Jurkat, Clone E6-1 (cell line): ENCODE data around the gene MAP3K6.
"Not testable (repeated sequence)": the region's sequence is repeated elsewhere in the genome, so short reads cannot be mapped to it uniquely, and the experiment has no call there.

Experiments used
- DNase-seq: peaks from one replicate; pipeline ENCODE4 v3.0.0-alpha.2; 2011; ENCODE audit warnings: low read depth, low spot score
- H3K4me3 ChIP-seq: 2 replicates; pipeline ENCODE4 v1.5.1; 2011; ENCODE audit warnings: mild to moderate bottlenecking, low read length, control low read depth, moderate library complexity

The MAP3K6 gene

GRCh38 chr1:27399251-27400025 lies 32.7 kb upstream of the MAP3K6 start:
- DNase-seq = no peak
- H3K4me3 ChIP-seq = no peak overlapping the region

DNA sequence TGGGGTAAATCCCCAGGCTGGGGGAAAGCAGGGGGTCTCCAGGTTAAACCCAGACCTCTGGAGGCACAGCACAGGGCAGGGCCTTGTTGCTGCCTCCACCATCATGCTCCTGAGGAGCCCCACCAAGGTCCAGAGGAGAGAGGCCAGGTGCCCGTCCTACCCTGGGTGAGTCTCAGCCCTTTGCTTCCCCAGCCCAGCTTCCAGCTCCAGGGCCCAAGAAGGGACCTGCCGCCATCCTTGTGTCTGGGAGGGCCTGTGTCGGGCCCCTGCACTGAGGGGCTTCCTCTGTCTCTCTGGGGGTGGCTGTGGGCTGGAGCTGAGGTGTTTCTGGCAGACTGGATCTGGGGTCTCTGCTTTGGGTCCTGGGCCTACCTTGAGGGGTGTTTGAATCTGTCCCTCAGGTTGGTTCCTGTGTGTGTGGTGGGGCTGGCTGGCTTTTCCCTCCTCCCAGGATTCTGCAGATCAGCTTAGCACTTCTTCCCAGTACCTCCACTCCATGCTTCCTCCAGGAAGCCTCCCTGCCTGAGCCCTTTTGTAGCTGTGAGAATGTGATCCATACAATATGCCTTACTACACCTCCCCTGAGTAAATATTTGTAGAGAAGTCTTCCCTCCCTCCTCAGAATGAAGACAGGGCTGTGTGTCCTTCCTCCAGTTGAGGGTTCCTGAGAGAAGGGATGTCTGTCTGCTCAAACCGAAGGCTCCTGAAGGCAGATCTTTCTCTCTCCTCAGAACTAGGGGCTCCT lies 31.8 kb upstream of the MAP3K6 start:
- H3K4me3 ChIP-seq = no peak overlapping the region
- no peak for DNase-seq

DNA sequence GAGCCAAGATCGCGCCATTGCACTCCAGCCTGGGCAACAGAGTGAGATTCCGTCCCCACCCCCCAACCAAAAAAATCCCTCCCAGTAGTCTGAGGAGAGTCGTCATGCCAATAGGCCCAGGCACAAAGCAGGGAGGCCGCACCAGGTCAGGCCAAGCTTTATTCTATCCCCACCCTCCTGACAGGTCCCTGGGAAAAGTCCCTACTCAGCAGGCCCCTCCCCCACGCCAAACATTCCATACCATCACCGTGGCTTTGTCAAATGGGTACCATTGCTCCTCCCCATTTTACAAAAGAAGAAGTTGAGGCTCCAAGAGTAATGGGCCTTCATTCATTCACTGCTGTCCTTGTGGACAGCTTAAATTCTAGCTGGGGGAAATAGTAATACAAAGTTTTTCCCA lies 31.0 kb upstream of the MAP3K6 start:
- DNase-seq = no peak
- no peak overlapping the region for H3K4me3 ChIP-seq

DNA sequence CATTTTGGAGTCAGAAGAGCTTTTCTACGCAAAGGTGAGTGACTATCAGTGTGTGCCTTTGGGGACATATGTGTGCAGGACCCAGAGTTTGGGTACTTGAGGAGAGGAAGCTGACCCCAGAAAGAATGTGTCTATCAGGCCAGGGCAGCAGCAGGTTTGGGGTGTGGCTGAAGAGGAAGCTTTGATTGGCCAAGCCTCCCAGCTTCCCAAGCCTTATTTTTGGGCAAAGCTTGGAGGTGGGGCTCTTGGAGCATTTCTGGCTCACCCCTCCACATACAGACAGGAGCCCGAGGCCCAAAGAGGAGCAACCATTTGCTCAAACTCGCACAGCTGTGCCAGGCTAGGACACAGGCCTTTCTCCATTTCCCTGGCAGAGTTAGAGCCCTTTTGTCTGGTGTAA lies 30.3 kb upstream of the MAP3K6 start:
- DNase-seq = no peak
- H3K4me3 ChIP-seq = no peak overlapping the region

DNA sequence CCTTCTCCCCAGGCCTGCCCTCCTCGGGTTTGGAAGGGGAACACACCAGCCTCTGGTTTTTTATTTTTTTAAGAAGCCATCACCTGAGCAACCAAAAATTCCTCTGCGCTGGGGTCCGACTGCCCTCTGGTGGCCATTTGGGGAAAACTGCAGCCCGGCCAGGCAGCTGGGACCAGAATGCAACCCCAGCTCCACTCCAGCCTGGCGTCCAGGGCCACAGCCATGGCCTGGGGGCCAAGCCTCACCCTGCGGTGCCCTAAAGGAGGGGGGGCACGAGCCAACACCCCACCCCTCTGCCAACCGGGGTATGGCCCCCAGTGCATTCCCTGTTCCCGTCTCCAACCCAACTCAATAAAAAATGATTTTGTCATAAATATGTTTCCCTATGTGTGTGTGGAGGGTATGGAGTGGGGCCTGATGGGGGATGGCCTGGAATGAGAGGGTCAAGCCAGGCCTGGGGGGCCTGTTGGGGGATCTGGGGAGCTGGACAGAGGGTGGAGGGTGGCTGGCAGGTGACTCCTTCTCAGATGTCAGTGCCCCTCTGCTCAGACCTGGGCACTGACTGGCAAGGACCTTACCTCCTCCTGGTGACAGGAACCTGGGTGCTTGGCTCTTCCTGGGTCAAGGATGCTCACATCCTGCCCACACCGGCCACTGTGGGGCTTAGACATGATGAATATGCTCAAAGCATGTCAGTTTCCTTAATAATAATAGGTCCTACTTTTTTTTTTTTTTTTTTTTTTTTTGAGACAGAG lies 28.9 kb upstream of the MAP3K6 start:
- peak; percentile 65 for DNase-seq
- no peak overlapping the region for H3K4me3 ChIP-seq

GRCh38 chr1:27394925-27395324 lies 28.2 kb upstream of the MAP3K6 start:
- no peak overlapping the region for H3K4me3 ChIP-seq
- DNase-seq = no peak

DNA sequence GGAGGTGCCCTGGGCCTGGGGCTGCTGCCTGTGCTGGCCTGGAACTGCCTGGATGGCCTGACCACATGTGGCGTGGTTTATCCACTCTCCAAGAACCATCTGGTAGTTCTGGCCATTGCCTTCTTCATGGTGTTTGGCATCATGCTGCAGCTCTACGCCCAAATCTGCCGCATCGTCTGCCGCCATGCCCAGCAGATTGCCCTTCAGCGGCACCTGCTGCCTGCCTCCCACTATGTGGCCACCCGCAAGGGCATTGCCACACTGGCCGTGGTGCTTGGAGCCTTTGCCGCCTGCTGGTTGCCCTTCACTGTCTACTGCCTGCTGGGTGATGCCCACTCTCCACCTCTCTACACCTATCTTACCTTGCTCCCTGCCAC lies 27.5 kb upstream of the MAP3K6 start:
- H3K4me3 ChIP-seq = no peak overlapping the region
- no peak for DNase-seq

- no peak for DNase-seq
- no peak overlapping the region for H3K4me3 ChIP-seq
Measured at GRCh38 chr1:27393641-27394281, 27.0 kb upstream of the MAP3K6 start.

DNA sequence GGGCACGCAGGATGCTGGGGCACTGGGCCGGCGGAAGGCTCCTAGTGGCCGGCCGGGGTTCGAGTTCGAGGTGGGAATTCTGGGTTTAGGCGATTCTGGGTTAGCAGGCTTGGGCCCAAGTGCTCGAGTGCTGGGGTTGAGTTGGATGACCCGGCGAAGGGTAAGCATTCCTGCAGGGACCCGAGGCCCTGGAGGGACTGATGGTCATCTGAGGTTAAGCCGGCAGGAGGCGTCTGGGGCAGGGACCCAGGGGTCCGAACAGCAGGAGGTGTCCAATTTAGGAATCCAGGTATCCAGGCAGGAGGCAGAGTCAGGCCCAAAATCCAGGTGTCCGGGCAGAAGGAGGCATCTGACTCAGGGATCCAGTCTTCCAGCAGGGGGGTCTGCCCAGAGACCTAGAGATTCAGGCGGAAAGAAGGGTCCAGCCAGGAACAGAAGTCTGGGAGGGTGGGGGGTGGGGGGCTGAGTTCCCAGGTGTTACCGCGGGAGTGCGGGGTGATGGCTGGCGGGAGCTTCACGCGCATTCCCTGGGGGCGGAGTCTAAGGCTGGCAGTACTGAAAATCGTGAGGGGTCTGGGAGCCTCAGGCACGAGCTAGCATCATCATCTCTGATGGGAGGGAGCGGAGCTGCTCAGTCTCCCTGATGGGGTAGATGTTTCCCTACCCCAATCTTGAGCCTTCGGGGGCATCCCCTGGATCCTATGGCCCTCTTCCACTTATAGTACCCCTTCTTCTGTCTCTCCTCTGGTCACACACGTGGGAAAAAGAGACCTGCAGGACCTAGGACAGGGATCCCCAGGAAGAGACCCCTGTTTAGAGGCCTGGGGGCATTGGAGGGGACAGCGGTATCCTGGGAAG lies 26.2 kb upstream of the MAP3K6 start:
- DNase-seq = no peak
- peak overlapping the region; percentile 64 for H3K4me3 ChIP-seq

DNA sequence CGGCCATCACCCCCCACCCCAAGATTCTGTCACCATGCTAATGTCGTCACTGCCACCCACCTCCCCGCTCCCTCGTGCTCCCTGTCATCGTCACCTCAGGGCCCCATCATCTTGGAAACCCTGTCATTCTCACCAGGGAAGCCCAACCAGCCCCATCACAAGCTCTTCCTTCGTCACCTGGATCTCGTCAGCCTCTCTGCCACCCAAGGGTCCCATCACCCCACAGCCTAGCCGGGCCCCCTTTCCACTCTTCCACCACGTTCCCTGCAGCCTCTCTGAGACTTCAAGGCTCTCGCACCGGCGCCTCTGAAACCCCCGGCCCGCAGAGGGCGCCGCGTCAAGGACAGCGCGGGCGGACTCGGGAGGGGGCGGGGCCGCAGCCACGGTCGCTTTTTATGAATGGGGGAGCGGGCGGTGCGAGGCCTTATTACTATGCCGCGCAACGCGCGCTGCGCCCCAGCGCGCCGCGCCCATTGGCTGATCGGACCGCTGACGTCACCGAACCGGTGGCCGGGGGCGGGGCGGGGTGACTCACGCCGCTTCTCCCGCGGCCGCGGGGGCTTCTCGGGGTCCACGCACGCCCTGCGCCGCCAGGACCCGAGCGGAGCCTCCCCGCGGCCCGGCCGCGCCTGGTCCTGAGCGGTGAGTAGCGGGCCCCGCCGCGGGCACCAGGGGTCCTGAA lies 25.5 kb upstream of the MAP3K6 start, which contains the start of gene GPR3:
GPR3 (plus strand) TSS at position 527 of the 682 bp plus-strand sequence. CDS start 1,177 bp downstream, outside the sequence.
- H3K4me3 ChIP-seq = peak within 1 kb of the TSS; percentile 64
- DNase-seq = peak; percentile 89

GRCh38 chr1:27391511-27392095 lies 24.8 kb upstream of the MAP3K6 start:
- H3K4me3 ChIP-seq = peak overlapping the region; percentile 29; the same call in 1 of the 2 replicates
- DNase-seq = no peak

GRCh38 chr1:27388337-27389005 lies 21.7 kb upstream of the MAP3K6 start:
- peak; percentile 43 for DNase-seq
- no peak overlapping the region for H3K4me3 ChIP-seq

GRCh38 chr1:27384797-27385196 lies 18.0 kb upstream of the MAP3K6 start:
- not testable (repeated sequence) for H3K4me3 ChIP-seq, DNase-seq

- H3K4me3 ChIP-seq = no peak overlapping the region
- DNase-seq = no peak
Measured at GRCh38 chr1:27383661-27384060, 16.9 kb upstream of the MAP3K6 start.

GRCh38 chr1:27383039-27383605 lies 16.4 kb upstream of the MAP3K6 start, which contains the start of gene CD164L2:
Gene CD164L2, minus strand, starts transcription at chr1:27383333. Its CDS starts 94 bp downstream, at chr1:27383239.
- no peak within 1 kb of the TSS for H3K4me3 ChIP-seq
- DNase-seq = no peak

DNA sequence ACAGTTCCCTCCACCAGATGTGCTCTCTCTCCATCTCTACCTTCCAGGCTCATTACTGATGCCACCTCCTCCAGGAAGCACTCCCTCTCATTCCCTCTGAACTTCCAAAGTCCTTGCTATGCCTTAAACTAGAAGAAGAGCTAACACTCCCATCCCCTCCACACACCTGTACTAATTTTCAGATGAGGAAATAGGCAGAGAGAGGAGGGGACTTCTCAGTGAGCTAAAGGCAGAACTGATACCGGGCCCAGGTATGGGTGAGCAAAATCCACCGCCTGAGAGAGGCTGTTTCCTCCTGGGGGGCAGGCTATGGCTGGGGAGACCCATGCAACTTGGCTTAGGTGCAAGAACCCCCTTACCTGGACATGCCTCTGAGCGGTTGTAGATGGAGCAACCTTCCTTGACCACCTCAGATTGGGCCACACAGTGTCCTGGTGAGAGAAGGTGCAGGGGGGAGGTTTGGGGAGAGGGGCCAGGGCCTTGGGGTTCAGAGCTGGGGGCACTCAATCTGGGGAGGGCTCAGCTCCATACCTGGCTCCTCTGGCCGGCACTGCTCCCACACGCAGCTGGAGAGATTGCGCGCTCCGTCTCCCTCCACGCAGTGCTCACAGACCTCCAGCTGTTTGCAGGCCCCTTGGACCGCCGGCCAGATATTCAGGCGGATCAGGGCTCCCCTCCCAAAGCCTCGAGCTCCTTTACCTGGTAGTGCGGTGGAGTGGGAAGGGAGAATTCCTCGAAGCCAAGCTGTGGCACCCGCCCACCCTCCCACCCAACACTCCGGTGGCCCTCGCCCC lies 15.4 kb upstream of the MAP3K6 start:
- no peak overlapping the region for H3K4me3 ChIP-seq
- DNase-seq = no peak
